Fibroblast of lung (primary cell): ENCODE data around the gene AASDH. TPM values are rescaled to one million over a fixed set of nuclear protein-coding genes. Genes with fewer than 3 reads are reported as not detected.

Source experiments
- DNase-seq, 2 donors: peaks; one replicate each; pipeline versions ENCODE4 v3.0.0 to v3.0.0-alpha.2; 2010; ENCODE audit warnings: low read depth in 2 of 2
- H2AFZ ChIP-seq: 2 replicates; pipeline ENCODE4 v1.5.1; 2012; ENCODE audit warnings: low read length, control low read depth, inconsistent platforms
- H3K27ac ChIP-seq: 2 replicates; pipeline ENCODE4 v1.5.1; 2011; ENCODE audit warnings: low read length, control low read depth; ENCODE audit not compliant: insufficient read depth
- H3K27me3 ChIP-seq: 2 replicates; pipeline ENCODE4 v1.5.1; 2011; ENCODE audit warnings: mild to moderate bottlenecking, low read length; ENCODE audit not compliant: control insufficient read depth, insufficient read depth
- H3K36me3 ChIP-seq: 2 replicates; pipeline ENCODE4 v1.5.1; 2011; ENCODE audit warnings: low read length; ENCODE audit not compliant: control insufficient read depth, insufficient read depth
- H3K4me1 ChIP-seq: 2 replicates; pipeline ENCODE4 v1.5.1; 2011; ENCODE audit warnings: low read length; ENCODE audit not compliant: control insufficient read depth, insufficient read depth; ENCODE audit errors: extremely low read depth
- H3K4me2 ChIP-seq: 2 replicates; pipeline ENCODE4 v1.5.1; 2011; ENCODE audit warnings: low read length, control low read depth; ENCODE audit not compliant: insufficient read depth; ENCODE audit errors: extremely low read depth
- H3K4me3 ChIP-seq, 4 experiments: fragments of 200-600 bp in 1 of 4; sonication (generic) in 1 of 4; replicated peaks in 1 of 4; 2 replicates each; pipeline ENCODE4 v1.5.1; 2011 to 2016; ENCODE audit warnings: low read length in 4 of 4, low read depth in 3 of 4, mild to moderate bottlenecking in 3 of 4, control low read depth in 2 of 4, inconsistent platforms in 1 of 4, mixed read lengths in 1 of 4; ENCODE audit not compliant: insufficient read depth in 1 of 4; ENCODE audit errors: control extremely low read depth in 1 of 4
- H3K79me2 ChIP-seq: 2 replicates; pipeline ENCODE4 v1.5.1; 2012; ENCODE audit warnings: mild to moderate bottlenecking, low read length, inconsistent platforms; ENCODE audit not compliant: control insufficient read depth, insufficient read depth
- H3K9ac ChIP-seq: 2 replicates; pipeline ENCODE4 v1.5.1; 2011; ENCODE audit warnings: mild to moderate bottlenecking, low read length, control low read depth; ENCODE audit not compliant: insufficient read depth
- H3K9me3 ChIP-seq: 2 replicates; pipeline ENCODE4 v1.5.1; 2012; ENCODE audit warnings: low read depth, low read length; ENCODE audit not compliant: control insufficient read depth, insufficient read depth
- H4K20me1 ChIP-seq: 2 replicates; pipeline ENCODE4 v1.5.1; 2011; ENCODE audit warnings: low read length; ENCODE audit not compliant: control insufficient read depth, insufficient read depth; ENCODE audit errors: extremely low read depth
- CTCF ChIP-seq, 2 donors: IDR thresholded peaks in 1 of 2; conservative IDR thresholded peaks in 1 of 2; 1 replicate in 1 of 2; 2 replicates in 1 of 2; pipeline ENCODE4 v1.5.1; 2011 to 2012; ENCODE audit warnings: low read length in 2 of 2, control low read depth in 1 of 2, inconsistent platforms in 1 of 2, low read depth in 1 of 2, mild to moderate bottlenecking in 1 of 2
- EZH2 ChIP-seq: IDR thresholded peaks from 2 replicates; pipeline ENCODE4 v1.5.1; 2012; ENCODE audit warnings: low read length, control low read depth, mild to moderate bottlenecking; ENCODE audit errors: missing control alignments
- polyA plus RNA-seq, 2 donors: library from polyadenylated mRNA; depleted of rRNA in 1 of 2; stranded (reverse) in 1 of 2; unstranded in 1 of 2; fragments of >200 nt; gene quantifications; 2 replicates each; pipeline ENCODE4 v1.2.1, GENCODE V29; 2011 to 2012; ENCODE audit warnings: missing spikeins in 1 of 2
- total RNA-seq: library from RNA; depleted of rRNA; stranded (reverse); fragments of >200 nt; gene quantifications from 2 replicates; pipeline ENCODE4 v1.2.1, GENCODE V29; 2014

The AASDH gene
- total and polyA plus RNA-seq, 2 donors (not counting 1 experiment from before 2014, with no cell fraction given) = 10.0 to 24.6 TPM

GRCh38 chr4:56416349-56416748, 29.1 kb upstream of the AASDH start:
- Histone ChIP-seq H3K27ac (no peak overlapping the region), H3K36me3 (no peaks in the 10 kb centered on the region)

GRCh38 chr4:56414135-56414670, 26.9 kb upstream of the AASDH start:
- Histone ChIP-seq H3K4me3 (peak overlapping the region; percentile 13 to 37 (median 26)), H3K36me3 (no peaks in the 10 kb centered on the region), H3K27me3 (no peaks in the 10 kb centered on the region), H3K79me2 (peaks cover 10% of the 10 kb centered on the region), H4K20me1 (no peaks in the 10 kb centered on the region), H3K4me1 (peaks cover 2% of the 10 kb centered on the region), H3K9ac (peak overlapping the region; percentile 52), H3K27ac (peak overlapping the region; percentile 18), H2AFZ (peak overlapping the region; percentile 14), H3K4me2 (peak overlapping the region; percentile 83), H3K9me3 (no peaks in the 10 kb centered on the region)
- peak; percentile 33 to 62 for DNase-seq
- TF ChIP-seq EZH2 (no peak), CTCF (conservative IDR thresholded peaks at IDR 0.05 in 1 of 2, IDR thresholded peaks at IDR 0.05 in 1 of 2; ENCODE audit: low read depth in 1 of 2, low read length in 2 of 2) (no peak)

More at GRCh38 chr4:56416349-56416748, 29.1 kb upstream of the AASDH start:
- Histone ChIP-seq H3K9me3 (no peaks in the 10 kb centered on the region), H3K27me3 (no peaks in the 10 kb centered on the region), H4K20me1 (no peaks in the 10 kb centered on the region), H3K4me1 (no peaks in the 10 kb centered on the region), H3K4me3 (no peak overlapping the region), H3K4me2 (no peak overlapping the region), H2AFZ (no peak overlapping the region), H3K79me2 (peaks cover 11% of the 10 kb centered on the region), H3K9ac (no peak overlapping the region)
- DNase-seq = no peak
- TF ChIP-seq CTCF (conservative IDR thresholded peaks at IDR 0.05 in 1 of 2, IDR thresholded peaks at IDR 0.05 in 1 of 2; ENCODE audit: low read depth in 1 of 2, low read length in 2 of 2) = no peak
- TF ChIP-seq EZH2 = no peak

GRCh38 chr4:56410247-56411062, 23.2 kb upstream of the AASDH start:
- Histone ChIP-seq H3K4me1 (peaks cover 2% of the 10 kb centered on the region), H3K4me2 (peak overlapping the region; percentile 97), H3K9ac (peak overlapping the region; percentile 46), H3K27ac (peak overlapping the region; percentile 95), H3K9me3 (no peaks in the 10 kb centered on the region), H3K4me3 (peak overlapping the region; percentile 47 to 72 (median 53)), H3K79me2 (peaks cover 11% of the 10 kb centered on the region), H3K27me3 (no peaks in the 10 kb centered on the region), H4K20me1 (no peaks in the 10 kb centered on the region), H3K36me3 (no peaks in the 10 kb centered on the region), H2AFZ (peak overlapping the region; percentile 43)
- TF ChIP-seq CTCF (conservative IDR thresholded peaks at IDR 0.05 in 1 of 2, IDR thresholded peaks at IDR 0.05 in 1 of 2; ENCODE audit: low read depth in 1 of 2, low read length in 2 of 2) (no peak), EZH2 (no peak)
- peak; percentile 98 for DNase-seq
